SU-DHL-6 (cell line): Measurements from ENCODE around the gene CCNI.

Experiments used
- H2AFZ ChIP-seq: fragments of 200-600 bp; sonication (generic); 2 replicates; pipeline ENCODE4 v1.6.1; 2014; ENCODE audit warnings: low read depth, mild to moderate bottlenecking, moderate library complexity, mixed read lengths, antibody characterized with exemption, low read length; ENCODE audit not compliant: severe bottlenecking
- H3F3A ChIP-seq: fragments of 200-600 bp; shearing (Covaris generic); 2 replicates; pipeline ENCODE4 v1.6.0; 2016; ENCODE audit warnings: antibody characterized with exemption, mild to moderate bottlenecking; ENCODE audit not compliant: insufficient read depth
- H3K27ac ChIP-seq: fragments of 200-600 bp; sonication (generic); 2 replicates; pipeline ENCODE4 v1.5.1; 2016; ENCODE audit warnings: low read depth, mild to moderate bottlenecking, low read length, moderate library complexity, mixed read lengths
- H3K27me3 ChIP-seq: fragments of 200-600 bp; sonication (generic), shearing (Covaris generic); 2 replicates; pipeline ENCODE4 v1.6.0; 2014; ENCODE audit warnings: mild to moderate bottlenecking, low read length
- H3K36me3 ChIP-seq: fragments of 200-600 bp; sonication (generic); 2 replicates; pipeline ENCODE4 v1.6.1; 2014; ENCODE audit warnings: mild to moderate bottlenecking, low read length, mixed read lengths
- H3K4me2 ChIP-seq: fragments of 300-600, 200-600 bp; shearing (Covaris generic), sonication (generic); 2 replicates; pipeline ENCODE4 v1.6.0; 2014; ENCODE audit warnings: low read length, low read depth, mild to moderate bottlenecking; ENCODE audit not compliant: poor library complexity, severe bottlenecking
- H3K4me3 ChIP-seq: fragments of 200-600 bp; sonication (generic); 2 replicates; pipeline ENCODE4 v1.5.1; 2014; ENCODE audit warnings: antibody characterized with exemption, low read length, mild to moderate bottlenecking, mixed read lengths; ENCODE audit not compliant: insufficient read depth, poor library complexity, severe bottlenecking
- H3K79me2 ChIP-seq: fragments of 200-600 bp; sonication (generic); 2 replicates; pipeline ENCODE4 v1.6.1; 2014; ENCODE audit warnings: mild to moderate bottlenecking, low read length, moderate library complexity; ENCODE audit not compliant: insufficient read depth
- H3K9ac ChIP-seq: fragments of 200-600 bp; sonication (generic); 2 replicates; pipeline ENCODE4 v1.7.0; 2014; ENCODE audit warnings: mild to moderate bottlenecking, low read length
- H3K9me2 ChIP-seq: fragments of 200-600 bp; sonication (generic); replicated peaks from 2 replicates; pipeline ENCODE4 v1.6.1; 2014; ENCODE audit warnings: low read length; ENCODE audit not compliant: insufficient read depth
- H3K9me3 ChIP-seq: fragments of 200-600 bp; sonication (generic); 2 replicates; pipeline ENCODE4 v1.6.1; 2014; ENCODE audit warnings: low read length, mixed read lengths; ENCODE audit not compliant: insufficient read depth
- H4K20me1 ChIP-seq: fragments of 200-600 bp; sonication (generic); 2 replicates; pipeline ENCODE4 v1.6.1; 2014; ENCODE audit warnings: low read depth, mild to moderate bottlenecking, antibody characterized with exemption, low read length, moderate library complexity, mixed read lengths
- CTCF ChIP-seq: fragments of 200-600 bp; sonication (generic); IDR thresholded peaks from one replicate; pipeline ENCODE4 v1.5.1; 2017; ENCODE audit warnings: antibody characterized with exemption, mild to moderate bottlenecking, low read length, moderate library complexity; ENCODE audit not compliant: insufficient read depth, poor library complexity, severe bottlenecking
- EZH2phosphoT487 ChIP-seq: fragments of 200-600 bp; sonication (generic), shearing (Covaris generic); conservative IDR thresholded peaks from 2 replicates; pipeline ENCODE4 v1.6.1; 2018; ENCODE audit warnings: mild to moderate bottlenecking, antibody characterized with exemption, low read length, moderate library complexity, mixed read lengths

CCNI gene

GRCh38 chr4:77074381-77074831 lies 1.4 kb downstream of the CCNI start:
- peak overlapping the region; percentile 73 for H3K4me2 ChIP-seq
- H3K27me3 ChIP-seq: no peaks in the 10 kb centered on the region
- TF ChIP-seq CTCF (no peak), EZH2phosphoT487 (no peak)
- no peaks in the 10 kb centered on the region for H3K9me2 ChIP-seq
- peak overlapping the region; percentile 97 for H3K9ac ChIP-seq
- peaks cover 21% of the 10 kb centered on the region; the same call in 1 of the 2 replicates for H4K20me1 ChIP-seq
- H3K79me2 ChIP-seq: peaks cover 74% of the 10 kb centered on the region
- H3K9me3 ChIP-seq: no peaks in the 10 kb centered on the region
- peak overlapping the region; percentile 58 for H3K4me3 ChIP-seq
- H3F3A ChIP-seq: peaks cover 8% of the 10 kb centered on the region
- no peak overlapping the region for H3K27ac ChIP-seq
- H2AFZ ChIP-seq: no peak overlapping the region
- H3K36me3 ChIP-seq: no peaks in the 10 kb centered on the region

GRCh38 chr4:77073981-77074380 lies 1.8 kb downstream of the CCNI start:
- peaks cover 21% of the 10 kb centered on the region; the same call in 1 of the 2 replicates for H4K20me1 ChIP-seq
- H3K4me3 ChIP-seq: peak overlapping the region; percentile 58

GRCh38 chr4:77073106-77073809 lies 2.5 kb downstream of the CCNI start:
- Histone ChIP-seq H3K4me3 (peak overlapping the region; percentile 58), H2AFZ (no peak overlapping the region), H3K9me2 (no peaks in the 10 kb centered on the region), H3K4me2 (peak overlapping the region; percentile 73), H3K9ac (peak overlapping the region; percentile 97), H3K27ac (0 out of 2 replicates have a peak overlapping the region, but pooled peaks have one; percentile 6), H4K20me1 (peaks cover 23% of the 10 kb centered on the region; the same call in 1 of the 2 replicates), H3F3A (peaks cover 8% of the 10 kb centered on the region), H3K27me3 (no peaks in the 10 kb centered on the region), H3K36me3 (no peaks in the 10 kb centered on the region), H3K9me3 (no peaks in the 10 kb centered on the region), H3K79me2 (peaks cover 83% of the 10 kb centered on the region)
- TF ChIP-seq EZH2phosphoT487: no peak
- TF ChIP-seq CTCF: no peak

More at GRCh38 chr4:77073981-77074380, 1.8 kb downstream of the CCNI start:
- Histone ChIP-seq H3K27ac (0 out of 2 replicates have a peak overlapping the region, but pooled peaks have one; percentile 6), H3K79me2 (peaks cover 76% of the 10 kb centered on the region), H3K9me3 (no peaks in the 10 kb centered on the region), H3K9me2 (no peaks in the 10 kb centered on the region), H3K9ac (peak overlapping the region; percentile 97), H3F3A (peaks cover 8% of the 10 kb centered on the region), H3K4me2 (peak overlapping the region; percentile 73), H3K27me3 (no peaks in the 10 kb centered on the region), H3K36me3 (no peaks in the 10 kb centered on the region), H2AFZ (no peak overlapping the region)
- TF ChIP-seq EZH2phosphoT487: no peak
- no peak for TF ChIP-seq CTCF
